Cortex of kidney (tissue), 1 donor: Measurements from ENCODE around the gene SLFNL1.

Source experiments
- DNase-seq: peaks from one replicate; lab custom pipeline; 2025; lab: John Stamatoyannopoulos, UW

SLFNL1 gene

DNA sequence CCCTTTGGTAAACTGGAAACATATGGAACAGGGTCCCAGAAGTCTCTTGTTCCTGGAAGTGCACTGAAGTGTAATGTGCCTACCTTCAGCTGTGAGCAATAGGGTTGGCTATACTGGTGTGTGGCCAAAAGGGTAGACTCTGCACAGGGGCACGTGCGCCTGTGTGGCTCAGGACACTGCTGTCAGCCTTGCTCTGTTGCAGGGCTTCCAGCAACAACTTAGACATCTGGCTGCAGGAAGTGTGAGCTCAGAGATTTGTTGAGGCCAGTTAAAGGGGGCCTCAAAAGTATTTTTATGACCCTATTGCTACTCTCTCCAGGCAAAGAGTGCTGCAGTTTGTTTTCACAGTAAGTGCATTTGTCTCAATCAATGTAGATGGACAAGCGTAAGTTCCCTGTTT is 34.6 kb downstream of the SLFNL1 start:
- no peak for DNase-seq

DNA sequence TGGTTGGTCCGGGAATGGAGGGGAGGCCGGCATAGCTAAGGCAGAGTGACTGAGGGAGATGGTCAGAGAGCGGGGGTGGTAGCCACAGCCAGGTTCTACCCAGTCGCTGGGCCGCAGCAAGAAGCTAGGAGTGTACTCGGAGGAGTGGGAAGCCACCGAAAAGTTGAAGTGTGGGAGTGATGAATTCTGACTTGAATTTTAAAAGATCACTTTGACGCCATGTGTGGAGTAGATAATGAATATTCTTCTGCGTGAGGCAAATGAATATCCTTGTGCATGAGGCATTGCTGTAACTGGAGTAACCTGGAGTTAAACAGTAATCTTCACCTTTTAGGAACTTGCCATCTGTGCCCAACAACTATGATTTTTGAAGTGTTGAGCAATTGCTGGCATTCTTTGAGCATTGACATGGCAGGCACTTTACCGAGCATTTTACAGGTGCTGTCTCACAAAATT is 35.2 kb downstream of the SLFNL1 start:
- no peak for DNase-seq

DNA sequence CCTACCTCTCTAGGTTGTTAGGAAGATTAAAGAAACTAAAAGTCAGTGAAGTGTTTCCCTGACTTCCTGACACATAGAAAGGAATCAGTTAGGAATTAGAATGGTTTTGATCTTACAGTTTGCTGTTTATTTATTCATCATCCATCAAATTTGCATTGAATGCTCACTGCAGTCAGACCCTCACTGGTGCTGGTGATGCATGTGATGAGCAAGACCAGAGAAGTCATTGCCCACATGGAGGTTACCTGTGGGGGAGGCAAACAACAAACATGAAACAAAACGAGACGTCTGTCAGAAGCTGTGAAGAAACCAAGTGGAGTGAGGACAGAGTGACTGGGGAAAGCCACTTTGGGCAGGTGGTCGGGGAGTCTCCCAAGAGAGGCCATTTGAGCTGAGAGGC is 35.6 kb downstream of the SLFNL1 start:
- DNase-seq: no peak

DNA sequence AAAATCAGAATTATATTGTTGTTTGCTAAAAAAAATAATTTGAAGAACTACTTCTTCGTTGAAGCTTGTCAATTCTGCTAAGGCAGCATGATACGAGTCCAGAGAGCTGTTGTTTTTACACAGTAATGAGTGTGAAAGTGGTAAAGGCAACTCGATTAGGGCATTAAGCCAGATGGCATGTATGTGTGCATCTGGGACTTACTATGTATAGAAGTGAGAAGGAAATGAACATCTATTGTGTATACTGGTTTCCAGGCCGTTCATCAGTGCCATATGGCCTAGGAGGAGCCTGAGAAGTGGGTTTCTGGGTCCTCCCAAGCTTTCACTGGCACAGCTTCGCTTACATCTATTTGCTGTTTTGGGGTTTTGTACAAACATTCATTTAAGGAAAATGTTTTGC is 36.4 kb downstream of the SLFNL1 start:
- DNase-seq: no peak

DNA sequence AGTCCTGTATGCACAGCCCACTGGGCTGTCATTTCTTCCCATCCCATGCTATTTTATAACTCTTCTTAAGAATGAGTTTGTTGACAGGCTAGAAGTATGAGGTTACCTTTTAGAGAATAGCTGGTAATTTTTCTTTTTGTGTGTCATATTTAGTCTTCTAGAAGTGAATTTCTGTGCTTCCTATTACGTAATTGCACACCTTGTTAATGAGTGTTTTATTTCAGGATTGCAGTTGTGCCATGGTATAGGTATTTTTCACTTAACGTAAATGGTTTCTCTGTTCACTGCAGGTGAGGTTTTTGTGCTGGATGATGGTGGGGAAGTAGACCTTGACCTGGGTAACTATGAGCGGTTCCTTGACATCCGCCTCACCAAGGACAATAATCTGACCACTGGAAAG is 37.0 kb downstream of the SLFNL1 start:
- no peak for DNase-seq

DNA sequence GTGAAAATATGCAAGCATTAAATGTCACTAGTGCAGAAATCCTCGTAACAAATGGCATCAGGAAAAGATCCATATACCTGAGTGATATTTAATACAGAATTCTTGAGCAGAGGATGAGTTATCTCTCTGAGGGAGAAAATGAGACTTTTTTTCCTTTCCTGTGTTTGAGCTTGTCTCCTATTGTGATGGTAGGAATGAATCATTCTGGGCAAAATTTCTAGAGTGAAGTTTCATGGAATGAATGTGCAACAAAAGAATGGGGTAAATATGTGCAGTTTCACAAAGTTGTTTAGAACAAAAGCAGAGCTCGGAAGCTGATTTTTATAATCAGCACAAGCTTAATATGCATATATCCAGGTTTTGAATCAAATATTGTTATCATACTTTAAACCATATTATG is 37.5 kb downstream of the SLFNL1 start:
- DNase-seq: no peak

DNA sequence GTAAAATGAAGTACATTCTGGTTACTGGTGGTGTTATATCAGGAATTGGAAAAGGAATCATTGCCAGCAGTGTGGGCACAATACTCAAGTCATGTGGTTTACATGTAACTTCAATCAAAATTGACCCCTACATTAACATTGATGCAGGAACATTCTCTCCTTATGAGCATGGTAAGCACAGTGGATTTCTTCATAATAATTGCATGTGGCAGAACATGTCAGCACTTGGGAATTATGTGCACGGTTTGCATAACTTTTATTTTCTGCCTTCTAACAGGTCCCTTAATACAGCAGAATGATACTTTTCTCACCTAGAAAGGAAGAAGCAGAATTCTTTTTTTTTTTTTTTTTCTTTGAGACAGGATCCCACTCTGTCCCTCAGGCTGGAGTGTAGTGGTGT is 38.2 kb downstream of the SLFNL1 start:
- DNase-seq: no peak

DNA sequence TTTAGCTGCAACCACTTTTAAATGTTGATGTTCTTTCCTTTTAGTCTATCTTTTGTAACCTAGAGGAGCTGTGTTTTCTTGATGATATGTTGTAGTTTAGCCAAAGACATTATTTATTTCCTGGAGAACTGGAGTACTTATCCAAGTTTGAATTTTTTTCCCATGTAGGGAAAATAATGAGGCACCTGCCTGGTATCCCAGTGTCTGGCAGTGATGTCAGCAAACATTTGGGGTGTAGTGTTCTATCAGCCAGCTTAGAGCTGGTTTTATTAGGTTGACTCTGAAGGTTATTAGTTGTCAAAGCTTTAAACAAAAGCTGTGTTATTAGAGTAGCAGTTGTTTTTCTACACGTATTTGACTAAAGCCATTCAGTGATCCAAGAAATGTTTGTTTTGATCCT is 38.8 kb downstream of the SLFNL1 start:
- DNase-seq: no peak

DNA sequence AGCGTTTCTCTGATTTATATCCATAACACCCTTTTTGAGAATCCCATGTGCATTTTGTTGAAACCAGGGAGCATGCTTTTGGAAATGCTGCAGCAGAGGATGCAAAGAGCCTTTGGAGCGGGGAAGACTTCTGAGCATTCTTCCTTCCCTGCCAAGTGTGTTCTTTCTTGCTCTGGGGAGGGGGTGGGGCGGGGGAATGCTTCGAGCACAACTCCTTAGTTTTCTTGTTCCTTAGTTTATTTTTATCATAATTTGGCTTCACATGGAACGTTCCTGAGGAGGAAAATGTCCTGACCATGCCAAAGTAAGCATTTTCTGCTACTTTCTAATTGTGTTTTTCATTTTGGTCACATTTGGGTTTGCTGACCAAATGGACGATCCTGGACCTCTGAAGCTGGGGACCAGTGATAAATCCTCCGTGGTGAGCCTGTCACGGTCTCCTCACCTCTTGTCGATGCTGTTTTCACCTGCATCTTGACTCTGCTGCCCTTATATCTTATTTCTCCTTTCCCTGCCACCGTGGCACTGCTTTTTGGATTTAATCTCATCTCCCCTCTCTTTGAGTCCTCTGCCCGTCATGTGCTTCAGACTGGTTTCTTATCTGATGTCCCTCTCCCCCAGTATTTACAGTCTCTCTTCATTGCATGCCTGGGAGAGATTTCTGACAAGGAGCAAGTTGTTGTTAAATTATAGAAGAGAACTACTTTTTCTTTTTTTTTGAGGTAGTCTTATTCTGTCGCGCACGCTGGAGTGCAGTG is 39.7 kb downstream of the SLFNL1 start:
- no peak for DNase-seq

DNA sequence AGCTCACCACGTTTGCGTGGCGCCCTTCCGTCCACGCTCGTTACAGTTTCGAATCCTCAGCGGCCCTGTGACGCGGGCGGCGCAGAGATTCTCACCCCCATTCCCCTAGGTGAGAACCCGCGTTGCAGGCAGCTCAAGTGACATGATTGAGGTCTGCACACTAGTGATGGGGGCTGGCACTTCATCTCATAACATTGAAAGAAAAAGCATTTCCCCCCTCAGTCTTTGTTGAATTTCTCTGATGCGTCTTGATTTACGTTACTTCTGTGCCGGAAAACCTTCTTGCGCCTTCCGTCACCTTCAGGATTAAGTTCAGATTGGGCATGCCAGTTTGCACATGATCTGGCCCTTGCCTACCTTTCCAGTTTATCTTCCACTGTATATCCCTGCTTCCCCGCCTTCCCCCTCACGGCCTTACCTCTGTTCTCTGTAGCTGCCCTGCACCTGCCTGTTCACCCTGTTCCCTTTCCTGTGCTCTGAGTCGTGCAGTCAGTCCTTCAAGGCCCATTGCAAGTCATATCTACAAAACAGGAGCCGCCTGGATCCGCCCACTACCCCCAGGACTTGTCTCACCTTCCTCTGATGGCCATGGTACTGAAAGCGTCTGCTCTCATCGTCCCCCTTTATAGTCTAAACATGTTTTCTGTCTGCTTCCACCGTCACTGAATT is 40.9 kb downstream of the SLFNL1 start:
- no peak for DNase-seq

DNA sequence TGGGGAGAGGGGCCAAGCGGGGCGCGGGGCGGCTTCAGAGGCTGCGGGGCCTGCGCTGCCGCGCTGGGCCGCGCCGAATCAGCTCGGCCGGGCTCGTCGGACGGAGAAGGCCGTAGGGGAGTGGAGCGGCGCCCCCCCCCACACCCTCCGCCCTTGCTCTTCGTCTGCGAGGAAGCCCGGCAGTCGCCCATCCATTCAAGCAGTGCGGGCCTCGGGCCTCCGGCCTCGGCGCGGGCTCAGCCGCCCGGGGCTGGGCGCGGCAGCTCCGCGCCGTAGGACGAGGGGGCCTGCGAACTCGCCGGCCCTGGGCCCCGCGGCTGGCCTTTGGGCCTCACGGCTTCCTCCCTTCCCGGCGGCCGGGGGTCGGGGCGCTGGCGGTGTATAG is 41.5 kb downstream of the SLFNL1 start:
- no peak for DNase-seq

DNA sequence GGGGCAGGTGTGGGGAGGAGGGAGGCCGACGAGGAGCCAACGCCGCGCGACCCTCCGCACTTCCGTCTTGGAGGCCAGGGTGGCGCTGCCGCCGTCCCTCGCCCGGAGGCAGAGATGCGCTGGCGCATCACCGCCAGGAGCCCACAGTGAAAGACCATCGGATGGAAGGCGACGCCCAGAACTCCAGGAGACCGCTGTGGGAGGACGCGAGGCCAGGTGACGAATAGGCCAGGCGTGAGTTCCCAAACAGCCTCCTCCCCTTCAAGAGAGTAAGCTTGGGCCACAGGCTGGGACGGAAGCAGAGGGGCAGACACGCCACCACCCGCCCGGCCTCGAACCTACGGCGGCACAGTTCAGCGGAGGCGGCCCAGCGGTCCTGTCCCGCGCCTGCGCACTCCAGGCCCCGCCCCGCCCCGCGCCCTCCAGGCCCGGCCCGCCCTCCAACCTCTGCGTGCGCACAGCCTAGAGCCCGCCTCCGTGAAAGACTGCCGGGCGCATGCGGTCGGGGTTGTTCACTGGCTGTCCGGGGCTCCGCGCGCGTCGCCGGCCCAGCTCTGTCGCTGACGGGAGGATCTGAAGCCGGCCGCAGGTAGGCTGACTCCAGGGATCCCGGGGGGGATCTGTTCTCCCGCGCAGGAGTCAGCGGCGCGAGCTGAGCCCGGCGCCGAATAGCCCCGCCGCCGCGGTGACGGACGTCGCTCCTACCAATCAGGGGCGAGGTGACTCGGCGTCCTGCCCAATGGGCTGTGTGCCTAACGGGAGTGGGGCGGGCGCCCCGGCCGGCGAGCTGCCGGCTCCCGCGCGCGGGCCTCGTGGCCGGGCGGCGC is 42.1 kb downstream of the SLFNL1 start, which contains the start of gene CTPS1:
Gene CTPS1, plus strand, starts transcription at position 456 of the 827 bp plus-strand sequence. CDS start 3,595 bp downstream, outside the sequence.
- DNase-seq: no peak

DNA sequence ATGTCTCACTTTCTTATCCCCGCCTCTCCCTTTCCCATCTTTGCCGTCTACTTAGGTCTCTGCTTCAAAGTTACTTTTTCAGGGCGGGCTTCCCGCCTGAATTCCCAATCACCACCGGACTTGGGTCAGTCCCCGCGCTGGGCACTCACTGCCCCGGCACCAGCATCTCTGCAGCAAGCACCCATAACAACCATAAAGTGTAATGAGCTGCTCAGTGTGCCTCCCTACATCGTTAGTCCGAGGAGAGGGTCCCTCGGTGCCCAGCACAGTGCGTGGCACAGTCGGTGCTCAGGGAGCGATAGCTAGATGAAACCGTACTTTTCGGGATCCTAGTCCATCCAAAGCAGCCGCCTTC is 42.7 kb downstream of the SLFNL1 start:
- no peak for DNase-seq

DNA sequence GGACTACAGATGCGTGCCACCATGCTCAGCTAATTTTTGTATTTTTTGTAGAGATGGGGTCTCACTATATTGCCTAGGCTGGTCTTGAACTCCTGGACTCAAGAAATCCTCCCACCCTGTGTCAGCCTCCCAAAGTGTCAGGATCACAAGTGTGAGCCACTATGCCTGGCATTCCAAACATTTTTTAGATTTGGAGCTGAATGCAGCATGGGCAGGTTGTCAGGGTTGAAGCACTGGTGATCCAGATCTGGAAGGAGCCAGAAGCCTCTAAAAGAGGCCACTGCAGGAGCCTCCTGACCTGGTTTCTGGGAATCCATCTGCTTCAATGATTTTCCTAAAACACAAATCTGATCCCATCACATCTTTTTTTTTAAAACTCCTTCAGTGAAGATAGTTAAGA is 43.8 kb downstream of the SLFNL1 start:
- DNase-seq: no peak

DNA sequence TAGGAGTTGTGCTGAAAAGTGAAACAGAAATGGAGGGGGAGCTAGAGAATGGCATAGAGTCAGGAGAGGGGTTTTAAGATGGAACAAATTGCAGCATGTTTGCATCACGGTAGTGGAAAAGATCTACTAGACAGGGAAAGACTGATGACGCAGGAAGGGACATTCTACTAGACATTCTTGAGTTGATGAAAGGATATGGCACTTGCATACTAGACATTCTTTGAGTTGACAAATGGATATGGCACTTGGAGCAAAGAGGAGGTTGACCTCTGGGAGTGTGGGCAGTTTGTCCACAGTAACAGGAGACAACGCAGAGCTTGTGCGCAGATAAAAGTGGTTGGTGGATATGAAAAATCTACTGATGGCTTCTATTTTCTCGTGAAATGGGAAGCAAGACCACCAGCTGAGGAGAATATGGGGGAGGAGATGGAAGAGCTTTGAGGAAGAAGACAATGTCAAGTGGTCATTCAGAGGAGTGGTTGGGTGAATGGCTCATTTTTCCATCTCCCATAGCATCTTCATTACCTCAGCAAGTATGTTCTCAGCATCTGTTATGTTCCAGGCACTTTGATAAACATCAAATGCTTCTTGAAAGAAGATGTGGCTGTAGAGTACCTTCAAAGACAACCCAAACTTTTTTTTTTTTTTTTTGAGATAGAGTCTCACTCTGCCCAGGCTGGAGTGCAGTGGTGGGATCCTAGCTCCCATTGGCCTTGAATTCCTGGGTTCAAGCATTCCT is 44.4 kb downstream of the SLFNL1 start:
- DNase-seq: no peak

DNA sequence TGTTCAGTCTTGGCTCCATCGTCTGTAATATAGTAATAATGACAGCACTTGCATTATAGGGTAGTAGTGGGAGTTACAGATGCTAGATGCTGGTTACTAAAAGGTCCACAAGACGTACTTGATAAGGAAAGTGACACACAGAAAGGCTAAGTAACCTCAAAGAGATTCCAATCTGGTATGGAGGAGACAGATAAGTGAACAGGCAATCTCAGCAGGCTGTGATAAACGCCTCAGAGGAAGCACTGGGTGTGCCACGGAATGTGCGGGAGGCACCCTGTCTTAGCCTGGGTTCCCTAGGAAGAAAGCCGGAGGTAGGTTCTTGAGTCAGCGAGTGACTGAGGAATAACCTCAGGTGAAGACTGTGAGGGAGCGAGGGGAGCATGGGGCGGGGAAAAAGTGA is 46.6 kb downstream of the SLFNL1 start:
- DNase-seq: no peak

DNA sequence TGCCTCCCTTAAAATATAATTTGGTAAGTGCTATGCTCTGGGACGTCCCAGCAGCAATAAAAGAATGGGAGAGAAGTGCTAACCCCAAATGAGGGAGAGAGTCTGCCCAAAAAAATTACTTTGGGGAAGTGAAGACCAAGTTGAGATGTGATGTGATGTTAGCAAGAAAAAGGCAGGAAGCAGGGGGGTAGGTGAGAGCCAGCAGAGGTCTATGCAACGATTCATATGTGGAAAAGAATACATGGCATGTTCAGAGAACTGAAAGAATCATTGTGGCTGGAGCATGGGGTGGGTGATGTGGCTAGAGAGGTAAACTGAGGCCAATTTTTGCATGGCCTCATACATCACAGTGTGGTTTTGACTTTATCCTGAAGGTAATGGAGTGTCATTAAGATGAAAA is 47.6 kb downstream of the SLFNL1 start:
- no peak for DNase-seq

DNA sequence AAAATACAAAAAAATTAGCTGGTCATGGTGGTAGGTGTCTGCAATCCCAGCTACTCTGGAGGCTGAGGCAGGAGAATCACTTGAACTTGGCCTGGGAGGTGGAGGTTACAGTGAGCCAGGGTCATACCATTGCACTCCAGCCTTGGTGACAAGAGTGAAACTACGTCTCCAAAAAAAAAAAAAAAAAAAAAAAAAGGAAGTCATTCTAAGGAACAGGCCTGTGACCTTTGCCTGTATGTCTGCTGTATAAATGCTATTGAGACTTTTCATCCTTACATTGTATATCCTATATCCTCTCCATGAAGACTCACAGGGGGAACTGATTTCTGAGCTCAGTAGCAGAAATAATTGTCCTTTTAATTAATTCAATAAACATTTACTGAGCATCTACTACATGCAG is 49.6 kb downstream of the SLFNL1 start:
- no peak for DNase-seq

DNA sequence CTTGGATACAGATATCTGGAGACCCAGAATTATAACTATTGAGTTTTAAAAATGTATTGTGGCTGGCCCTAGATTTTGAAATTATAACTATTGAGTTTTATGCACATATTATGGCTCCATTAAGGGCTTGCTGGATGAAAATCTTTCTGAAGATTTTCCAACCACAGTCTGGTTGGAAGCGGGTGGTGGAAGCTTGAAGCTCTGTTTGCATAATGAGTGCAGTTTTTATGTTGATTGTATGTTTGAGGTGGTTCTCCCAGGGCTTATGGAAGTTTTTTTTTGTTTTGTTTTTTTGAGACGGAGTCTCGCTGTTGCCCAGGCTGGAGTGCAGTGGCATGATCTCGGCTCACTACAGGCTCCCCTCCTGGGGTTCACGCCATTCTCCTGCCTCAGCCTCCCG is 52.1 kb downstream of the SLFNL1 start:
- DNase-seq: no peak

DNA sequence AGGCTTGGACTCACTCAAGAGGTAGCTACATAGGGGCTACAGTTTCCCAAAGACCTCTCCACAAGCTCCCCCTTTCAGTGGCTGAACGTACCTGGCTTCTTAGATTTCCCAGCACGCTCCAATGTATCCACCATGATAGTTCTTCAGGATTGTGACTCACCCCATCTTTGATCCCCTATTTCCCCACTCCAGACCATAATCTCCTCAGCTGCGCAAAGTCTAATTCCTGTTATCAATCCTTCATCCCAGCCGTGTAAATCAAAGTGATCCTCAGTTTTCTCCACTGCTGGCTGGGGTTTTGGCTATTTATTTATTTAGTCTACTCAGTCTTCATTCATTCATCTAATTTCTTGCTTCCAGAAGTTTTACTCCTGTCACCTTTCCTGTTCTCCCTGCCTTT is 55.1 kb downstream of the SLFNL1 start:
- DNase-seq: no peak
